ENCODE results near the gene WNT10A.
A peak's percentile ranks its signal among the peaks of the same experiment; 100 is the strongest.
"Not testable (repeated sequence)": the region's sequence is repeated elsewhere in the genome, so short reads cannot be mapped to it uniquely, and the experiment has no call there.

WNT10A gene

GRCh38 chr2:218895326-218895725, 14.7 kb downstream of the WNT10A start:
- DNase-seq, result no peak

- DNase-seq, result no peak
Measured at GRCh38 chr2:218895759-218896500, 15.3 kb downstream of the WNT10A start.

GRCh38 chr2:218896501-218897393, 16.1 kb downstream of the WNT10A start:
- DNase-seq, result peak; percentile 10

- no peak for DNase-seq
Measured at GRCh38 chr2:218897394-218898108, 16.9 kb downstream of the WNT10A start.

GRCh38 chr2:218898109-218898878, 17.6 kb downstream of the WNT10A start:
- peak; percentile 30 for DNase-seq

GRCh38 chr2:218899147-218899546, 18.5 kb downstream of the WNT10A start:
- DNase-seq, result no peak

- no peak for DNase-seq
Measured at GRCh38 chr2:218902427-218902826, 21.8 kb downstream of the WNT10A start.

GRCh38 chr2:218904176-218904575, 23.5 kb downstream of the WNT10A start:
- no peak for DNase-seq

- DNase-seq, result peak; percentile 87
Measured at GRCh38 chr2:218908721-218909619, 28.3 kb downstream of the WNT10A start.

- DNase-seq, result no peak
Measured at GRCh38 chr2:218910741-218911140, 30.1 kb downstream of the WNT10A start.

GRCh38 chr2:218920504-218920903, 39.9 kb downstream of the WNT10A start:
- DNase-seq, result no peak

- no peak for DNase-seq
Measured at GRCh38 chr2:218924757-218925156, 44.1 kb downstream of the WNT10A start.

- no peak for DNase-seq
Measured at GRCh38 chr2:218925434-218925833, 44.8 kb downstream of the WNT10A start.

GRCh38 chr2:218927422-218927821, 46.8 kb downstream of the WNT10A start:
- no peak for DNase-seq

GRCh38 chr2:218927876-218928275, 47.2 kb downstream of the WNT10A start:
- DNase-seq, result no peak

GRCh38 chr2:218930488-218930887, 49.8 kb downstream of the WNT10A start:
- DNase-seq, result not testable (repeated sequence)

- not testable (repeated sequence) for DNase-seq
Measured at GRCh38 chr2:218931751-218932150, 51.1 kb downstream of the WNT10A start.
